ENCODE results near the gene CAPN2. TPM values are rescaled to one million over a fixed set of nuclear protein-coding genes. Genes with fewer than 3 reads are reported as not detected.

The CAPN2 gene
- 467 and 471 TPM in 2 replicates for total RNA-seq

GRCh38 chr1:223712194-223712849 lies at the start of gene CAPN2:
TSS of gene CAPN2 (plus strand) at chr1:223712539. CDS start at chr1:223712641, 102 bp downstream.

GRCh38 chr1:223665592-223666312 lies 46.6 kb upstream of the CAPN2 start, which contains the start of gene CAPN8:
TSS of gene CAPN8 (minus strand) at chr1:223665701. CDS start at chr1:223665646, 55 bp downstream.

Small RNA genes lying within 50 kb of the gene (small RNA-seq; reads per million reads assigned to genes)
- gene RNU6-1248P = not detected

Other genes starting within 250 kb of the CAPN2 start
- gene CAPN8, start 46.8 kb upstream of the CAPN2 start, total RNA-seq = not detected in 2 replicates
- gene TP53BP2, start 133.4 kb downstream of the CAPN2 start, total RNA-seq = 32.7 and 37.0 TPM in 2 replicates

Data from thoracic aorta endothelial cell (primary cell).